SK-N-SH treated with all-trans-retinoic acid at 6 μM for 48 hours (cell line): ENCODE measurements around the gene UNC5B.

Experiments
- BACH2 ChIP-seq: fragments of 250-450 bp; sonication (Bioruptor Pico); IDR thresholded peaks from 2 replicates; pipeline ENCODE4 v1.9.0; 2021; ENCODE audit warnings: mild to moderate bottlenecking, borderline replicate concordance
- SNAI2 ChIP-seq: fragments of 250-450 bp; sonication (Bioruptor Pico); IDR thresholded peaks from 2 replicates; pipeline ENCODE4 v1.5.0; 2020; ENCODE audit warnings: mild to moderate bottlenecking, moderate library complexity
- TOX ChIP-seq: fragments of 250-450 bp; sonication (Bioruptor Pico); IDR thresholded peaks from 2 replicates; pipeline ENCODE4 v1.8.0; 2021; ENCODE audit warnings: mild to moderate bottlenecking, moderate library complexity, borderline replicate concordance
- ZFP3 ChIP-seq: fragments of 250-450 bp; sonication (Bioruptor Pico); IDR thresholded peaks from 2 replicates; pipeline ENCODE4 v1.5.0; 2020; ENCODE audit warnings: mild to moderate bottlenecking, moderate library complexity
- ZFP30 ChIP-seq: fragments of 450-650 bp; formaldehyde crosslinking; IDR thresholded peaks from 2 replicates; pipeline ENCODE4 v1.5.0; 2022; ENCODE audit warnings: mild to moderate bottlenecking, moderate library complexity
- ZNF565 ChIP-seq: fragments of 450-650 bp; formaldehyde crosslinking; conservative IDR thresholded peaks from 2 replicates; pipeline ENCODE4 v1.5.0; 2020; ENCODE audit warnings: low read depth, mild to moderate bottlenecking, moderate library complexity

DNA sequence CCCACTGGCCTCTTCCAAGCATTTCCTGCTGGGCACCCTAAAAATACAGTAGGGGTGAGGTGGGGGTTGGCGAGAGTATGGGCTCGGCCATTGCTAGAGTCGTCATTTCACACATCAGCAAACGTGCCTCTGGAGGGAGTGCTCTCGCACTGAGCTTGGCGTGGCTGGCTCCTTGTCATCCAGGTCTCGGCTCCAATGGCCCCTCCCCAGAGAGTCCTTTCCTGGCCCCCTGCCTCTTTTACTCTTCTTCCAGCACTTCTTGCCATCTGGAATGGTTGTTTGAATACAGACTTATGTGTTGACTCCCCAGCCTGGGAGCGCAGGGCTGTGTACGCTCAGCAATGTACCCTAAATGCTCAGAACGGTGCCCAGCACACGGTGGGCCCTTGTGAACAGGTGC, 18.8 kb downstream of the UNC5B start:
- TF ChIP-seq ZFP30, result no peak
- TF ChIP-seq TOX (CRISPR knock-in tag), result no peak
- TF ChIP-seq ZNF565 (CRISPR knock-in tag), result no peak
- no peak for TF ChIP-seq BACH2 (CRISPR knock-in tag)
- TF ChIP-seq SNAI2, result no peak
- TF ChIP-seq ZFP3 (CRISPR knock-in tag), result no peak
